Tibial artery (tissue), 4 donors: ENCODE data around the gene PRPF8.

Source experiments
- DNase-seq, 2 donors: peaks; one replicate each; pipeline ENCODE4 v3.0.0-alpha.2; 2019
- H3K27ac ChIP-seq, 2 donors: fragments of 200-600 bp; sonication (generic) in 1 of 2; 1 replicate in 1 of 2; 2 replicates in 1 of 2; pipeline ENCODE4 v1.5.1; 2018 to 2019; ENCODE audit warnings: mild to moderate bottlenecking in 1 of 2
- H3K27me3 ChIP-seq, 2 donors: fragments of 200-600 bp; sonication (generic) in 1 of 2; one replicate each; pipeline versions ENCODE4 v1.5.1 to v1.6.0; 2016 to 2019
- H3K36me3 ChIP-seq, 3 donors: fragments of 200-600 bp; sonication (generic) in 2 of 3; one replicate each; pipeline ENCODE4 v1.5.1; 2016 to 2019; ENCODE audit warnings: mild to moderate bottlenecking in 2 of 3
- H3K4me1 ChIP-seq, 4 donors: fragments of 200-600 bp; sonication (generic) in 2 of 4; 1 replicate in 3 of 4; 2 replicates in 1 of 4; pipeline ENCODE4 v1.5.1; 2016 to 2019
- H3K4me3 ChIP-seq, 2 donors: fragments of 200-600 bp; sonication (generic) in 1 of 2; 1 replicate in 1 of 2; 2 replicates in 1 of 2; pipeline ENCODE4 v1.5.1; 2018 to 2019; ENCODE audit warnings: mild to moderate bottlenecking in 2 of 2
- H3K9me3 ChIP-seq, 3 donors: fragments of 200-600 bp; sonication (generic) in 1 of 3; one replicate each; pipeline ENCODE4 v1.5.1; 2016 to 2019
- CTCF ChIP-seq, 2 experiments: fragments of 200-600 bp in 1 of 2; fragments of 450-650 bp in 1 of 2; IDR thresholded peaks; one replicate each; pipeline ENCODE4 v1.5.1; 2017 to 2019; ENCODE audit warnings: antibody characterized with exemption in 2 of 2, mild to moderate bottlenecking in 1 of 2, moderate library complexity in 1 of 2
- intact Hi-C: fragments of 100-400 bp; cut with DNase I; formaldehyde crosslinking; loops from one replicate; pipeline ENCODE4 v1.15.0; 2023; ENCODE audit warnings: low total_unique reads

PRPF8 gene

GRCh38 chr17:1684378-1685189, at the start of gene PRPF8:
PRPF8 (minus strand) TSS chr17:1684867; CDS start chr17:1684571, 296 bp downstream.
- Histone ChIP-seq H3K4me3 (peak within 1 kb of the TSS; percentile 82 to 91), H3K4me1 (peaks cover 0 to 30% (median 22%) of the 10 kb centered on the region in 4 donors), H3K9me3 (no peaks in the 10 kb centered on the region), H3K27ac (peak within 1 kb of the TSS; percentile 90 to 93), H3K27me3 (no peaks in the 10 kb centered on the region), H3K36me3 (peaks cover 36 to 40% (median 38%) of the 10 kb centered on the region in 3 donors)
- DNase-seq: peak; percentile 99
- intact Hi-C loops: no loop called here
- TF ChIP-seq CTCF (IDR thresholded peaks at IDR 0.05): no peak

GRCh38 chr17:1733759-1734158, 49.1 kb upstream of the PRPF8 start:
- Histone ChIP-seq H3K4me3 (no peak overlapping the region), H3K36me3 (peaks cover 26 to 94% (median 66%) of the 10 kb centered on the region in 3 donors), H3K4me1 (peaks cover 0 to 19% (median 9%) of the 10 kb centered on the region in 4 donors), H3K27me3 (no peaks in the 10 kb centered on the region), H3K27ac (no peak overlapping the region), H3K9me3 (no peaks in the 10 kb centered on the region)
- TF ChIP-seq CTCF (IDR thresholded peaks at IDR 0.05): no peak
- intact Hi-C loops: no loop called here
- no peak for DNase-seq

GRCh38 chr17:1732833-1733321, 48.2 kb upstream of the PRPF8 start:
- Histone ChIP-seq H3K27ac (no peak overlapping the region), H3K9me3 (no peaks in the 10 kb centered on the region), H3K27me3 (no peaks in the 10 kb centered on the region), H3K36me3 (peaks cover 28 to 95% (median 73%) of the 10 kb centered on the region in 3 donors), H3K4me3 (no peak overlapping the region), H3K4me1 (peaks cover 0 to 23% (median 9%) of the 10 kb centered on the region in 4 donors)
- no peak for TF ChIP-seq CTCF (IDR thresholded peaks at IDR 0.05)
- DNase-seq: no peak
- intact Hi-C loops: no loop called here

GRCh38 chr17:1732241-1732832, 47.7 kb upstream of the PRPF8 start:
- H3K27me3 ChIP-seq: no peaks in the 10 kb centered on the region

GRCh38 chr17:1731194-1731506, 46.5 kb upstream of the PRPF8 start:
- H3K4me3 ChIP-seq: no peak overlapping the region
- peak overlapping the region; percentile 62 to 71 for H3K27ac ChIP-seq
- peaks cover 27 to 95% (median 80%) of the 10 kb centered on the region in 3 donors for H3K36me3 ChIP-seq
- no peak for TF ChIP-seq CTCF (IDR thresholded peaks at IDR 0.05)
- H3K9me3 ChIP-seq: no peaks in the 10 kb centered on the region
- no peak for DNase-seq
- H3K27me3 ChIP-seq: no peaks in the 10 kb centered on the region
- H3K4me1 ChIP-seq: peaks cover 0 to 33% (median 11%) of the 10 kb centered on the region in 4 donors
- intact Hi-C loops: no loop called here

More at GRCh38 chr17:1732241-1732832, 47.7 kb upstream of the PRPF8 start:
- H3K27ac ChIP-seq: no peak overlapping the region
- intact Hi-C loops: no loop called here
- H3K4me1 ChIP-seq: peaks cover 0 to 29% (median 10%) of the 10 kb centered on the region in 4 donors
- no peak overlapping the region for H3K4me3 ChIP-seq
- H3K36me3 ChIP-seq: peaks cover 30 to 95% (median 73%) of the 10 kb centered on the region in 3 donors
- TF ChIP-seq CTCF (IDR thresholded peaks at IDR 0.05): no peak
- no peaks in the 10 kb centered on the region for H3K9me3 ChIP-seq
- DNase-seq: peak in 1 of 2 donors; percentile 60
